ENCODE data around the gene NFATC4. TPM values are rescaled to one million over a fixed set of nuclear protein-coding genes. Genes with fewer than 3 reads are reported as not detected.

The NFATC4 gene
- total RNA-seq, 1 experiment from 2014 or later = 10.7 TPM

DNA sequence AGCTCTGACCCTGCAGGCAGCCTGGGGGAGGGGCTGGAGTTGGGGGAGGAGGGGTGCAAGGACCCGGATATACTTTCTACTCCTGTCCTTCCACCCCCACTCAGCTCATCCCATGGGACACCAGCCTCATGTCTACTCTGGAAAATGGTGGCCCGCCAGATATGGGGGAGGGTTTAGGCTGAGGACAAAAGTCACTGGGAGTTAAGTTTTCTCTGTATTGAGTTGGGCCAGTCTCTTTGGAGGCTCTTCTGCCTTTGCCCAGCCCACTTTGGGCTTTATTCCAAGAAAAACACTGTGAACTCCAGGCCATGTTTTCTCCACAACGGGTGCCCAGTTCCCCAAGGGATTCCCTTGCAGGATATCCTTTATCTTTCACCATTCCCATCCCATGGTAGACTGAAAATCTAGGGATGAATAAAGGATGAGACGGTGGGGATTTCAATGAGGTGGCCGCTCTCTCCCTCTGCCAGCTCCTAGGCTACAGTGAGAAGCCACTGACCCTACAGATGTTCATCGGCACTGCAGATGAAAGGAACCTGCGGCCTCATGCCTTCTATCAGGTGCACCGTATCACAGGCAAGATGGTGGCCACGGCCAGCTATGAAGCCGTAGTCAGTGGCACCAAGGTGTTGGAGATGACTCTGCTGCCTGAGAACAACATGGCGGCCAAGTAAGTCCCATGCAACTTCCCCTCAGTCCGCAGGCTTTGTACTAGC is 4.9 kb downstream of the NFATC4 start:
- DNase-seq = no peak
- H3K4me3 Mint-ChIP-seq (ENCODE audit: low read depth, unreplicated experiment) = no peak overlapping the region
- H3K27me3 Mint-ChIP-seq (ENCODE audit: unreplicated experiment) = no peaks in the 10 kb centered on the region
- H3K27ac Mint-ChIP-seq (ENCODE audit: unreplicated experiment) = no peak overlapping the region
- no peaks in the 10 kb centered on the region for H3K9me3 Mint-ChIP-seq (ENCODE audit: low read depth, unreplicated experiment)
- TF ChIP-seq, protein P1, sequence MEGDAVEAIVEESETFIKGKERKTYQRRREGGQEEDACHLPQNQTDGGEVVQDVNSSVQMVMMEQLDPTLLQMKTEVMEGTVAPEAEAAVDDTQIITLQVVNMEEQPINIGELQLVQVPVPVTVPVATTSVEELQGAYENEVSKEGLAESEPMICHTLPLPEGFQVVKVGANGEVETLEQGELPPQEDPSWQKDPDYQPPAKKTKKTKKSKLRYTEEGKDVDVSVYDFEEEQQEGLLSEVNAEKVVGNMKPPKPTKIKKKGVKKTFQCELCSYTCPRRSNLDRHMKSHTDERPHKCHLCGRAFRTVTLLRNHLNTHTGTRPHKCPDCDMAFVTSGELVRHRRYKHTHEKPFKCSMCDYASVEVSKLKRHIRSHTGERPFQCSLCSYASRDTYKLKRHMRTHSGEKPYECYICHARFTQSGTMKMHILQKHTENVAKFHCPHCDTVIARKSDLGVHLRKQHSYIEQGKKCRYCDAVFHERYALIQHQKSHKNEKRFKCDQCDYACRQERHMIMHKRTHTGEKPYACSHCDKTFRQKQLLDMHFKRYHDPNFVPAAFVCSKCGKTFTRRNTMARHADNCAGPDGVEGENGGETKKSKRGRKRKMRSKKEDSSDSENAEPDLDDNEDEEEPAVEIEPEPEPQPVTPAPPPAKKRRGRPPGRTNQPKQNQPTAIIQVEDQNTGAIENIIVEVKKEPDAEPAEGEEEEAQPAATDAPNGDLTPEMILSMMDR (IDR thresholded peaks at IDR 0.05; ENCODE audit: unreplicated experiment) = no peak
- no TSS peak for BruUV-seq (replicated peaks)
- CTCF ChIA-PET = no interaction called here
- intact Hi-C loops (cut with micrococcal nuclease; ENCODE audit: unreplicated experiment) = no loop called here
- H3K4me1 Mint-ChIP-seq (ENCODE audit: low read depth, unreplicated experiment) = no peaks in the 10 kb centered on the region
- peaks cover 7% of the 10 kb centered on the region for H3K36me3 Mint-ChIP-seq (ENCODE audit: insufficient read depth, unreplicated experiment)

DNA sequence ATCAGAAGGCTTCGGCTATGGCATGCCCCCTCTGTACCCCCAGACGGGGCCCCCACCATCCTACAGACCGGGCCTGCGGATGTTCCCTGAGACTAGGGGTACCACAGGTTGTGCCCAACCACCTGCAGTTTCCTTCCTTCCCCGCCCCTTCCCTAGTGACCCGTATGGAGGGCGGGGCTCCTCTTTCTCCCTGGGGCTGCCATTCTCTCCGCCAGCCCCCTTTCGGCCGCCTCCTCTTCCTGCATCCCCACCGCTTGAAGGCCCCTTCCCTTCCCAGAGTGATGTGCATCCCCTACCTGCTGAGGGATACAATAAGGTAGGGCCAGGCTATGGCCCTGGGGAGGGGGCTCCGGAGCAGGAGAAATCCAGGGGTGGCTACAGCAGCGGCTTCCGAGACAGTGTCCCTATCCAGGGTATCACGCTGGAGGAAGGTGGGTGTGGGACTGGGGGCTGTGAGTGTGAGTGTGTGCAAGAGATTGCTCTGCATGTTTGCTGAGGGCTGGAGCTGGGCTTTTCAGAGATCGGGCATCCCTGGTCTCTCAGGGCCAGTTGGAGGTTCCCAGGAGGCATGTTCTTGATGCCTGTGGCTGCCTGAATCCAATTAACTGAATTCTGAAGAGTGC is 8.6 kb downstream of the NFATC4 start:
- Mint-ChIP-seq H3K4me3 (ENCODE audit: low read depth, unreplicated experiment) (no peak overlapping the region), H3K9me3 (ENCODE audit: low read depth, unreplicated experiment) (no peaks in the 10 kb centered on the region), H3K27me3 (ENCODE audit: unreplicated experiment) (no peaks in the 10 kb centered on the region), H3K4me1 (ENCODE audit: low read depth, unreplicated experiment) (no peaks in the 10 kb centered on the region), H3K36me3 (ENCODE audit: insufficient read depth, unreplicated experiment) (no peaks in the 10 kb centered on the region), H3K27ac (ENCODE audit: unreplicated experiment) (no peak overlapping the region)
- no TSS peak for BruUV-seq (replicated peaks)
- intact Hi-C loops (cut with micrococcal nuclease; ENCODE audit: unreplicated experiment) = no loop called here
- TF ChIP-seq, protein P1 (IDR thresholded peaks at IDR 0.05; ENCODE audit: unreplicated experiment) = no peak
- CTCF ChIA-PET = no interaction called here
- no peak for DNase-seq

DNA sequence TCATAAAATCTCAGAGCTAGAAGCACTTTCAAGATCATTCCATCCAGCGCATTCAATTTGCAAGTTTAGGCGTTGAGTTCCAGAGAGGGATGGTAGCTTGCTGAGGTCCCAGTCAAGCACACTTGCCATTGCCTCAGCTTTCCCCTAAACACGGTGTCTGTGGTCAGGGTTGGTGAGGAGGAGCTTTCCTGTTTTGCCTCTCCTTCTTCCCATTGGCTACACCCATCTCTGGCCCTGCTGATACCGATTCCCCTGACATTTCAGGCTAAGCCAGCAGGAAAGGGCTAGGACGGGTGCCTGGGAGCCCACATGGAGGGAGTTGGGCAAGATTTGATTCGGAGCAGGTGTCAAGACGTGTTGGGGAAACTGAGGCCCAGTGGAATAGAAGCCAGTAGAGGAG is 9.1 kb downstream of the NFATC4 start:
- no peak overlapping the region for H3K4me3 Mint-ChIP-seq (ENCODE audit: low read depth, unreplicated experiment)
- H3K9me3 Mint-ChIP-seq (ENCODE audit: low read depth, unreplicated experiment) = no peaks in the 10 kb centered on the region
- CTCF ChIA-PET = no interaction called here
- DNase-seq = no peak
- no peaks in the 10 kb centered on the region for H3K36me3 Mint-ChIP-seq (ENCODE audit: insufficient read depth, unreplicated experiment)
- no TSS peak for BruUV-seq (replicated peaks)
- no peak overlapping the region for H3K27ac Mint-ChIP-seq (ENCODE audit: unreplicated experiment)
- H3K27me3 Mint-ChIP-seq (ENCODE audit: unreplicated experiment) = no peaks in the 10 kb centered on the region
- TF ChIP-seq, protein P1 (IDR thresholded peaks at IDR 0.05; ENCODE audit: unreplicated experiment) = no peak
- no peaks in the 10 kb centered on the region for H3K4me1 Mint-ChIP-seq (ENCODE audit: low read depth, unreplicated experiment)
- intact Hi-C loops (cut with micrococcal nuclease; ENCODE audit: unreplicated experiment) = no loop called here

DNA sequence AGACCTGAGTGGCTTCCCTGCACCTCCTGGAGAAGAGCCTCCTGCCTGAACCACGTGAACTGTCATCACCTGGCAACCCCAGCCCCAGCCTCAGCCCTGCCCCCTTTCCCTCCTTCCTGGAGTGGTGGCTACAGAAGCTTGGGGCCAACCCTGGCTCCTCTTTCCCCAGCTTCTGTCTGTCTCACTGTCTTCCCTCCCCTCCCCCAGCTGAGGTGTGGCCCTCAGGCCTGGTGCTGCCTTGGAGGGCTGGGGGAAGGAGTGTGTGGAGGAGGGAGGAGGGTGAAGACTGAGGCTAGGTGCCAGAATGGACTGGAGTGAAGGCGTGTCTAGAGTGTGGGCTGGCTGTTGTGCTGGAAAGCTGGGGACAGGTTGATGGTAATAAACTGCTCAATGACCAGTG is 9.7 kb downstream of the NFATC4 start:
- DNase-seq = no peak
- TF ChIP-seq, protein P1 (IDR thresholded peaks at IDR 0.05; ENCODE audit: unreplicated experiment) = no peak
- Mint-ChIP-seq H3K36me3 (ENCODE audit: insufficient read depth, unreplicated experiment) (no peaks in the 10 kb centered on the region), H3K4me3 (ENCODE audit: low read depth, unreplicated experiment) (no peak overlapping the region), H3K4me1 (ENCODE audit: low read depth, unreplicated experiment) (no peaks in the 10 kb centered on the region), H3K27ac (ENCODE audit: unreplicated experiment) (no peak overlapping the region), H3K27me3 (ENCODE audit: unreplicated experiment) (no peaks in the 10 kb centered on the region), H3K9me3 (ENCODE audit: low read depth, unreplicated experiment) (no peaks in the 10 kb centered on the region)
- BruUV-seq (replicated peaks) = no TSS peak
- CTCF ChIA-PET = no interaction called here
- intact Hi-C loops (cut with micrococcal nuclease; ENCODE audit: unreplicated experiment) = no loop called here
